ENCODE measurements around the gene IL17RB.

The IL17RB gene

GRCh38 chr3:53846134-53846850 is at the start of gene IL17RB, which contains the start of gene CHDH:
IL17RB (plus strand) TSS chr3:53846568; CDS start chr3:53846589, 21 bp downstream.
CHDH (minus strand) TSS chr3:53846419; CDS start chr3:53824008, 22,411 bp downstream.
- peak; percentile 34 for DNase-seq

GRCh38 chr3:53798144-53798543 is 48.2 kb upstream of the IL17RB start:
- no peak for DNase-seq

- DNase-seq, result no peak
These were observed 47.0 kb upstream of the IL17RB start for GRCh38 chr3:53799338-53799865.

GRCh38 chr3:53800041-53800906 is 46.1 kb upstream of the IL17RB start:
- DNase-seq, result no peak

GRCh38 chr3:53801319-53801718 is 45.0 kb upstream of the IL17RB start:
- DNase-seq, result no peak

- no peak for DNase-seq
These were observed 44.0 kb upstream of the IL17RB start for GRCh38 chr3:53802256-53802880.

GRCh38 chr3:53803124-53803815 is 43.1 kb upstream of the IL17RB start:
- no peak for DNase-seq

- no peak for DNase-seq
These were observed 42.3 kb upstream of the IL17RB start for GRCh38 chr3:53803816-53804695.

- DNase-seq, result no peak
These were observed 41.5 kb upstream of the IL17RB start for GRCh38 chr3:53804697-53805462.

- DNase-seq, result no peak
These were observed 40.8 kb upstream of the IL17RB start for GRCh38 chr3:53805463-53806159.

GRCh38 chr3:53806182-53807116 is 39.9 kb upstream of the IL17RB start:
- DNase-seq, result no peak

GRCh38 chr3:53807117-53807810 is 39.1 kb upstream of the IL17RB start:
- DNase-seq, result no peak

GRCh38 chr3:53808496-53808895 is 37.9 kb upstream of the IL17RB start:
- DNase-seq, result no peak

- no peak for DNase-seq
These were observed 37.1 kb upstream of the IL17RB start for GRCh38 chr3:53809267-53809666.

GRCh38 chr3:53809764-53810400 is 36.5 kb upstream of the IL17RB start:
- no peak for DNase-seq

- DNase-seq, result no peak
These were observed 35.0 kb upstream of the IL17RB start for GRCh38 chr3:53811143-53811927.

- no peak for DNase-seq
These were observed 33.9 kb upstream of the IL17RB start for GRCh38 chr3:53812434-53812833.

Measured in COR-L47 (cell line).